ENCODE measurements around the gene CIB4.

Gene CIB4

GRCh38 chr2:26570083-26570430 is 71.1 kb downstream of the CIB4 start:
- H3K14ac ChIP-seq (ENCODE audit: low read length in 2 of 2) = no peak overlapping the region

GRCh38 chr2:26569216-26570082 is 71.7 kb downstream of the CIB4 start:
- Histone ChIP-seq H2BK12ac (ENCODE audit: low read length in 2 of 2) (no peak overlapping the region), H3K4me1 (ENCODE audit: control insufficient read depth, insufficient read depth, low read depth, low read length) (no peaks in the 10 kb centered on the region), H2AK5ac (ENCODE audit: low read length, severe bottlenecking) (no peak overlapping the region), H2AFZ (ENCODE audit: low read depth, low read length) (no peak overlapping the region), H3K4me3 (ENCODE audit: insufficient read depth in 1 of 2, low read depth in 1 of 2, low read length in 2 of 2) (no peak overlapping the region), H3K14ac (ENCODE audit: low read length in 2 of 2) (no peak overlapping the region), H3K36me3 (ENCODE audit: control insufficient read depth in 1 of 2, insufficient read depth in 2 of 2, low read depth in 1 of 2, low read length in 2 of 2) (no peaks in the 10 kb centered on the region), H3K27me3 (ENCODE audit: control insufficient read depth in 1 of 2, insufficient read depth in 1 of 2, low read length in 2 of 2) (peaks cover 79 to 97% of the 10 kb centered on the region in 2 experiments), H3K9me3 (ENCODE audit: control insufficient read depth, low read length) (peaks cover 3% of the 10 kb centered on the region), H4K8ac (ENCODE audit: low read length) (no peak overlapping the region), H2BK5ac (ENCODE audit: low read depth, low read length, poor library complexity, severe bottlenecking) (no peak overlapping the region), H3K9ac (ENCODE audit: low read length) (no peak overlapping the region), H3K4ac (ENCODE audit: low read depth in 1 of 2, low read length in 2 of 2) (no peak overlapping the region), H3K23ac (ENCODE audit: low read length in 2 of 2) (no peak overlapping the region), H3K18ac (ENCODE audit: low read depth in 1 of 2, low read length in 2 of 2) (no peak overlapping the region), H3K79me1 (replicated peaks; ENCODE audit: low read length, poor library complexity, severe bottlenecking) (no peaks in the 10 kb centered on the region), H2BK120ac (ENCODE audit: low read depth, low read length) (no peak overlapping the region), H2BK15ac (ENCODE audit: low read depth, poor library complexity, severe bottlenecking) (no peak overlapping the region), H3K27ac (ENCODE audit: low read length, poor library complexity, severe bottlenecking) (no peak overlapping the region), H3K4me2 (ENCODE audit: low read length, poor library complexity, severe bottlenecking) (no peak overlapping the region), H4K91ac (ENCODE audit: low read length) (no peak overlapping the region)
- DNase-seq = no peak
- WGBS = 88% methylated on average over 12 of the region's 12 CpGs

More at GRCh38 chr2:26570083-26570430, 71.1 kb downstream of the CIB4 start:
- Histone ChIP-seq H2BK5ac (ENCODE audit: low read depth, low read length, poor library complexity, severe bottlenecking) (no peak overlapping the region), H3K27me3 (ENCODE audit: control insufficient read depth in 1 of 2, insufficient read depth in 1 of 2, low read length in 2 of 2) (peaks cover 81 to 98% of the 10 kb centered on the region in 2 experiments), H4K91ac (ENCODE audit: low read length) (no peak overlapping the region), H4K8ac (ENCODE audit: low read length) (no peak overlapping the region), H3K36me3 (ENCODE audit: control insufficient read depth in 1 of 2, insufficient read depth in 2 of 2, low read depth in 1 of 2, low read length in 2 of 2) (no peaks in the 10 kb centered on the region), H3K9me3 (ENCODE audit: control insufficient read depth, low read length) (peaks cover 3% of the 10 kb centered on the region), H3K4me3 (ENCODE audit: insufficient read depth in 1 of 2, low read depth in 1 of 2, low read length in 2 of 2) (no peak overlapping the region), H2BK15ac (ENCODE audit: low read depth, poor library complexity, severe bottlenecking) (no peak overlapping the region), H3K4ac (ENCODE audit: low read depth in 1 of 2, low read length in 2 of 2) (no peak overlapping the region), H3K79me1 (replicated peaks; ENCODE audit: low read length, poor library complexity, severe bottlenecking) (no peaks in the 10 kb centered on the region), H2AFZ (ENCODE audit: low read depth, low read length) (no peak overlapping the region), H3K23ac (ENCODE audit: low read length in 2 of 2) (no peak overlapping the region), H3K4me2 (ENCODE audit: low read length, poor library complexity, severe bottlenecking) (no peak overlapping the region), H2BK120ac (ENCODE audit: low read depth, low read length) (no peak overlapping the region), H3K4me1 (ENCODE audit: control insufficient read depth, insufficient read depth, low read depth, low read length) (no peaks in the 10 kb centered on the region), H3K18ac (ENCODE audit: low read depth in 1 of 2, low read length in 2 of 2) (no peak overlapping the region), H3K9ac (ENCODE audit: low read length) (no peak overlapping the region), H2BK12ac (ENCODE audit: low read length in 2 of 2) (no peak overlapping the region), H3K27ac (ENCODE audit: low read length, poor library complexity, severe bottlenecking) (no peak overlapping the region), H2AK5ac (ENCODE audit: low read length, severe bottlenecking) (no peak overlapping the region)
- DNase-seq = no peak
- 65% methylated on average over 8 of the region's 8 CpGs for WGBS

GRCh38 chr2:26568076-26568890 is 72.9 kb downstream of the CIB4 start:
- H4K8ac ChIP-seq (ENCODE audit: low read length) = no peak overlapping the region
- no peak overlapping the region for H3K4me2 ChIP-seq (ENCODE audit: low read length, poor library complexity, severe bottlenecking)
- no peak for DNase-seq
- H2AFZ ChIP-seq (ENCODE audit: low read depth, low read length) = no peak overlapping the region
- no peak overlapping the region for H3K18ac ChIP-seq (ENCODE audit: low read depth in 1 of 2, low read length in 2 of 2)
- no peak overlapping the region for H4K91ac ChIP-seq (ENCODE audit: low read length)
- H3K4me3 ChIP-seq (ENCODE audit: insufficient read depth in 1 of 2, low read depth in 1 of 2, low read length in 2 of 2) = no peak overlapping the region
- WGBS = 78% methylated on average over 7 of the region's 7 CpGs
- H3K36me3 ChIP-seq (ENCODE audit: control insufficient read depth in 1 of 2, insufficient read depth in 2 of 2, low read depth in 1 of 2, low read length in 2 of 2) = no peaks in the 10 kb centered on the region
- no peak overlapping the region for H3K4ac ChIP-seq (ENCODE audit: low read depth in 1 of 2, low read length in 2 of 2)
- H3K4me1 ChIP-seq (ENCODE audit: control insufficient read depth, insufficient read depth, low read depth, low read length) = no peaks in the 10 kb centered on the region
- H2BK15ac ChIP-seq (ENCODE audit: low read depth, poor library complexity, severe bottlenecking) = no peak overlapping the region
- H2BK120ac ChIP-seq (ENCODE audit: low read depth, low read length) = no peak overlapping the region
- no peak overlapping the region for H3K14ac ChIP-seq (ENCODE audit: low read length in 2 of 2)
- H3K9me3 ChIP-seq (ENCODE audit: control insufficient read depth, low read length) = peaks cover 3% of the 10 kb centered on the region
- H2AK5ac ChIP-seq (ENCODE audit: low read length, severe bottlenecking) = no peak overlapping the region
- no peak overlapping the region for H3K9ac ChIP-seq (ENCODE audit: low read length)
- H3K27me3 ChIP-seq (ENCODE audit: control insufficient read depth in 1 of 2, insufficient read depth in 1 of 2, low read length in 2 of 2) = peaks cover 80 to 97% of the 10 kb centered on the region in 2 experiments
- no peak overlapping the region for H3K27ac ChIP-seq (ENCODE audit: low read length, poor library complexity, severe bottlenecking)
- no peak overlapping the region for H2BK5ac ChIP-seq (ENCODE audit: low read depth, low read length, poor library complexity, severe bottlenecking)
- no peaks in the 10 kb centered on the region for H3K79me1 ChIP-seq (replicated peaks; ENCODE audit: low read length, poor library complexity, severe bottlenecking)
- H3K23ac ChIP-seq (ENCODE audit: low read length in 2 of 2) = no peak overlapping the region
- no peak overlapping the region for H2BK12ac ChIP-seq (ENCODE audit: low read length in 2 of 2)

- Histone ChIP-seq H2BK15ac (ENCODE audit: low read depth, poor library complexity, severe bottlenecking) (no peak overlapping the region), H3K23ac (ENCODE audit: low read length in 2 of 2) (no peak overlapping the region), H3K27me3 (ENCODE audit: control insufficient read depth in 1 of 2, insufficient read depth in 1 of 2, low read length in 2 of 2) (peaks cover 80 to 97% of the 10 kb centered on the region in 2 experiments), H3K9ac (ENCODE audit: low read length) (no peak overlapping the region), H2AFZ (ENCODE audit: low read depth, low read length) (no peak overlapping the region), H3K27ac (ENCODE audit: low read length, poor library complexity, severe bottlenecking) (no peak overlapping the region), H3K14ac (ENCODE audit: low read length in 2 of 2) (no peak overlapping the region), H3K4ac (ENCODE audit: low read depth in 1 of 2, low read length in 2 of 2) (no peak overlapping the region), H3K4me1 (ENCODE audit: control insufficient read depth, insufficient read depth, low read depth, low read length) (no peaks in the 10 kb centered on the region), H3K79me1 (replicated peaks; ENCODE audit: low read length, poor library complexity, severe bottlenecking) (no peaks in the 10 kb centered on the region), H2BK5ac (ENCODE audit: low read depth, low read length, poor library complexity, severe bottlenecking) (no peak overlapping the region), H3K4me2 (ENCODE audit: low read length, poor library complexity, severe bottlenecking) (no peak overlapping the region), H4K91ac (ENCODE audit: low read length) (no peak overlapping the region), H4K8ac (ENCODE audit: low read length) (no peak overlapping the region), H3K9me3 (ENCODE audit: control insufficient read depth, low read length) (peaks cover 3% of the 10 kb centered on the region), H3K4me3 (ENCODE audit: insufficient read depth in 1 of 2, low read depth in 1 of 2, low read length in 2 of 2) (no peak overlapping the region), H2BK120ac (ENCODE audit: low read depth, low read length) (no peak overlapping the region), H2AK5ac (ENCODE audit: low read length, severe bottlenecking) (no peak overlapping the region), H2BK12ac (ENCODE audit: low read length in 2 of 2) (no peak overlapping the region), H3K18ac (ENCODE audit: low read depth in 1 of 2, low read length in 2 of 2) (no peak overlapping the region), H3K36me3 (ENCODE audit: control insufficient read depth in 1 of 2, insufficient read depth in 2 of 2, low read depth in 1 of 2, low read length in 2 of 2) (no peaks in the 10 kb centered on the region)
- 45% methylated on average over 3 of the region's 3 CpGs for WGBS
- no peak for DNase-seq
Measured at GRCh38 chr2:26567534-26567933, 73.6 kb downstream of the CIB4 start.
